Uterus (tissue), 4 donors: Measurements from ENCODE around the gene STT3B. TPM values are rescaled to one million over a fixed set of nuclear protein-coding genes. Genes with fewer than 3 reads are reported as not detected.
A peak's percentile ranks its signal among the peaks of the same experiment; 100 is the strongest.

ENCODE experiments used
- DNase-seq, 2 donors: peaks; one replicate each; pipeline ENCODE4 v3.0.0-alpha.2; 2019 to 2020
- H3K27ac ChIP-seq, 2 donors: fragments of 200-600 bp; sonication (generic); 1 replicate in 1 of 2; 2 replicates in 1 of 2; pipeline ENCODE4 v1.5.1; 2016 to 2018
- H3K27me3 ChIP-seq, 2 donors: fragments of 200-600 bp; sonication (generic); one replicate each; pipeline ENCODE4 v1.5.1; 2018 to 2019; ENCODE audit warnings: control low read depth in 1 of 2
- H3K36me3 ChIP-seq, 2 donors: fragments of 200-600 bp; sonication (generic); one replicate each; pipeline ENCODE4 v1.5.1; 2019; ENCODE audit warnings: control low read depth in 1 of 2
- H3K4me1 ChIP-seq, 2 donors: fragments of 200-600 bp; sonication (generic); one replicate each; pipeline ENCODE4 v1.5.1; 2018 to 2019; ENCODE audit warnings: control low read depth in 1 of 2
- H3K4me3 ChIP-seq, 2 donors: fragments of 200-600 bp; sonication (generic); 1 replicate in 1 of 2; 2 replicates in 1 of 2; pipeline ENCODE4 v1.5.1; 2018 to 2019; ENCODE audit warnings: mild to moderate bottlenecking in 1 of 2
- H3K9me3 ChIP-seq, 2 donors: fragments of 200-600 bp; sonication (generic); one replicate each; pipeline ENCODE4 v1.5.1; 2019; ENCODE audit warnings: control low read depth in 1 of 2
- CTCF ChIP-seq, 4 experiments: fragments of 200-600 bp in 2 of 4; fragments of 450-650 bp in 2 of 4; sonication (generic) in 2 of 4; IDR thresholded peaks; one replicate each; pipeline ENCODE4 v1.5.1; 2016 to 2019; ENCODE audit warnings: antibody characterized with exemption in 4 of 4, mild to moderate bottlenecking in 2 of 4, moderate library complexity in 1 of 4
- POLR2A ChIP-seq, 2 donors: fragments of 450-650 bp; IDR thresholded peaks; one replicate each; pipeline ENCODE4 v1.6.1; 2016; ENCODE audit warnings: antibody characterized with exemption in 2 of 2, mild to moderate bottlenecking in 1 of 2, moderate library complexity in 1 of 2
- intact Hi-C: fragments of 100-400 bp; cut with DNase I; formaldehyde crosslinking; loops from one replicate; pipeline ENCODE4 v1.15.1; 2023; ENCODE audit warnings: low total_unique reads
- total RNA-seq, 4 donors: library from RNA; depleted of rRNA in 3 of 4; stranded (reverse); fragments of >200 nt in 3 of 4; gene quantifications; one replicate each; pipeline versions ENCODE4 v1.1.0 to v1.2.4, GENCODE V29; 2014 to 2023
- donor health status: DM: yes; HTN: yes; CAD: no.

The STT3B gene
- total RNA-seq, 4 donors from 2014 or later: 57.1 to 233 (median 96.0) TPM

- no peak for DNase-seq
- no peak for TF ChIP-seq CTCF (IDR thresholded peaks at IDR 0.05)
- TF ChIP-seq POLR2A (IDR thresholded peaks at IDR 0.05): no peak
- Histone ChIP-seq H3K27me3 (no peaks in the 10 kb centered on the region), H3K4me3 (no peak overlapping the region), H3K4me1 (peaks cover 4 to 6% of the 10 kb centered on the region in 2 donors), H3K27ac (no peak overlapping the region), H3K9me3 (no peaks in the 10 kb centered on the region), H3K36me3 (no peaks in the 10 kb centered on the region)
- intact Hi-C loops: no loop called here
Measured at GRCh38 chr3:31676556-31676955, 143.8 kb downstream of the STT3B start.

GRCh38 chr3:31680072-31680870, 147.5 kb downstream of the STT3B start:
- no peaks in the 10 kb centered on the region for H3K36me3 ChIP-seq
- peak in 1 of 2 donors; percentile 28 for DNase-seq
- no peaks in the 10 kb centered on the region for H3K9me3 ChIP-seq
- TF ChIP-seq CTCF (IDR thresholded peaks at IDR 0.05) (no peak), POLR2A (IDR thresholded peaks at IDR 0.05) (no peak)
- intact Hi-C loops: no loop called here
- H3K4me3 ChIP-seq: no peak overlapping the region
- no peaks in the 10 kb centered on the region for H3K27me3 ChIP-seq
- no peaks in the 10 kb centered on the region for H3K4me1 ChIP-seq
- H3K27ac ChIP-seq: peak overlapping the region in 1 of 2 donors; percentile 54
